ENCODE results near the gene PEX11A.
"Not testable (repeated sequence)": the region's sequence is repeated elsewhere in the genome, so short reads cannot be mapped to it uniquely, and the experiment has no call there.

PEX11A gene, protein sequence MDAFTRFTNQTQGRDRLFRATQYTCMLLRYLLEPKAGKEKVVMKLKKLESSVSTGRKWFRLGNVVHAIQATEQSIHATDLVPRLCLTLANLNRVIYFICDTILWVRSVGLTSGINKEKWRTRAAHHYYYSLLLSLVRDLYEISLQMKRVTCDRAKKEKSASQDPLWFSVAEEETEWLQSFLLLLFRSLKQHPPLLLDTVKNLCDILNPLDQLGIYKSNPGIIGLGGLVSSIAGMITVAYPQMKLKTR

DNA sequence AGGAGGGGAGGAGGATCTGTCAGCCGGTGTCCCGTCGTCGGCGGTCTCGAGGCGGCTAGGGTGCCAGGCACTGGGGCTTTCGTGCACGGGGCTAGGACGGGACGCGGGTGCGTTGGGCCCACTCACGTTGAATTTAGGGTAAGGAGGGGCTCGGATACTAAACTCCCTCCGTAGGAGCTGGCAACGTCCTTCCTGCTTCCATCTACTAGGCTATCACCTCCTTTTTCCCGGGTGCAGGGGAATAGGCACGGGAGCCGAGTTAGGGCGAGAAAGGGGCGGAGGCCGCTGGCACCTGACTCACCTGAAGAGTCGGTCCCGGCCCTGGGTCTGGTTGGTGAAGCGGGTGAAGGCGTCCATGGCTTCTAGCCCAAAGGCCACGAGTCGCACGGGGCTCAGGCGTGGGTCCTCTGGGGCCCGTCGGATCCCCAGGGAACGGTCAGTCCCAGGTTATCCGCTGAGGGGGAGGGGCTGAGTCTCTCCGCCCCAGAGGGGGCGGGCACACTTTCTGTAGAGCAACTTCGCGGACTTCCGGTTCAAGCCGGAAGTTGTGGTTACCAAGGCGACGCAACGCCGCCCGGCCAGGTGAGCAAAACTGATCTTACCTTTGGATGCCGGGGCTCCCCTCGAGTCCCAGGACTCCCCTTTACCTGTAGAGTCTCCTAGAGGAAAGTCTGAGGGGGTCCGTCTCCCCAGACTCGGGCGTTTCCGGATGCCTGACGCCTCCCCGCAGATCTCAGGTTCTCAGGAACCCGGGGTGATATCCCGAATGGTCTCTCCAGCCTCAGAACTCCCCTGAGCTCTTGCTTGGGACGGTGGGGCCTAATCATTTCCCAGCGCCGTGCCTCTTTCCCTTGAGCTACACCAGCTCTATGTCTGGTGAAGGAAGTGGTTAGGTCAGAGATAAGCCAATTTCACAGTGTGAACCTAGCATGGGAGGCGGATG is at the start of gene PEX11A, which contains the start of gene WDR93:
PEX11A (minus strand) TSS at position 479 of the 943 bp plus-strand sequence; CDS start at position 357, 122 bp downstream.
WDR93 (plus strand) TSS at position 536 of the 943 bp plus-strand sequence. CDS start 10,936 bp downstream, outside the sequence.
- peak; percentile 70 for DNase-seq

DNA sequence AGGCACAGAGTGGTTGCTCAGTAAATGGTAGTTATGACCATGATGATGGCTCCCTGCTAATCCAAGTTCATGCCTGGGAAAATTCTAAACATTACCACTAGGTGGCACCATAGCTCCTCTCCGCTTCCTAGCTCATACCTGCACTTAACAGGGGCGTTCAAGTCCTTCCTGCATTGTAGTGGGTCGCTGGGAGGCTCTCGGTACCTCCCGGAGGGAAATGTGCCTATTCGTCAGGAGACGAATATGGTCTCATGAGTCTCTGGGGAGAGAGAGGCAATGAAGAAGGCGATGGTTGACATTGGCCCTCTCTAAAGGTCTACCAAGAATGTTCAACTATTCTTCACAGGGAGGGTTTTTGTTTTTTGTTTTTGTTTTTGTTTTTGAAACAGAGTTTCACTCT is 49.6 kb upstream of the PEX11A start:
- DNase-seq: peak; percentile 68

DNA sequence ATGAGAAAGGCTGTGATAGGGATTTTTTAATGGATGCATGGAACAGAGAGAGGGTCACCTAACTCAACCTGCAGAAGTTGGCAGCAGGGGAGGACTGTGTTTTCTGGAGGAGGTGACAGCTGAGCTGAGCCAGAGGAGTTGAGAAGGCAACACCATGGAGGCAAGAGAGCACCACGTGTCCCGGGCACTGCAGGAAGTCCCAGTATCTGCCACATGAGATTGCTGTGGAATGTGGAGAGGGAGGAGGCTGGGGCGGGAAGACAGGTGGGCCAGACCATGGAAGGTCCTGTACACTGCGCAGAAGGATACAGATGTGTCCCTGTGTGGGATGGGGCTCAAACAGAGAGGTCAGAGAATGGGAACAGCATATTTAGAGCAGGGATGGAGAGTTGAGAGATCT is 45.2 kb upstream of the PEX11A start:
- DNase-seq: no peak

DNA sequence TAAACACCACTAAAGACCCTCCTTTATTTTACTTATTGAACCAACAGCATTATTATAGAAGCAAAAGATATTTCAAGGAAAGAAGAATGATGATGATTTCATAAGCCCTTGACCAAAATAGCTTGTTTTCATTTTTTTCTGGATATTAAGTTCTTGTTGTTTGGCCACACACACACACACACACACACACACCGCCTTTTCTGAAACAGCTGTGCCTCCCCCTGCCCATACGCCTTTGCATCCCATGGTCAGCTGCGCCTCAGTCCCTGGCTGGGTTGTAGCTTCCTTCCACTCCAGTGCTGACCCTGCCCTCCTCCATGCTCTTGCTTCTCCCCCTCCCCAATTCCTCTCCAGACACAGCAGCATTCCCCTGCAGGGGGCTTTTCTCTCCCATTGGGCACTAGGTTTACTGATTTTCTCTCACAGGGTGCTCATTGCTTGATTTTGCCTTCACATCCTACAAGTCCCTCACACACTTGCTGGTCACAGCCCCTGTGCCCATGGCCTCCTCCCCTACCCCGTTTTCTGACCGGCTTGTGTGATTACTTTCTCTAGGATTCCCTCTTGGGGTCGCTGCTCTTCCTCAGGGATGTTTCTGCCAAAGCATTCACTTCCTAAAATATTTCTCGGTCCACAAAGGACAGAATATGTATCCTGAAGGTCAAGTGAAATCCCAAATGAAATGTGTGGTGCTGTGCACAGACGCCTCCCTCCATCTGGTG is 42.1 kb upstream of the PEX11A start:
- DNase-seq: no peak

DNA sequence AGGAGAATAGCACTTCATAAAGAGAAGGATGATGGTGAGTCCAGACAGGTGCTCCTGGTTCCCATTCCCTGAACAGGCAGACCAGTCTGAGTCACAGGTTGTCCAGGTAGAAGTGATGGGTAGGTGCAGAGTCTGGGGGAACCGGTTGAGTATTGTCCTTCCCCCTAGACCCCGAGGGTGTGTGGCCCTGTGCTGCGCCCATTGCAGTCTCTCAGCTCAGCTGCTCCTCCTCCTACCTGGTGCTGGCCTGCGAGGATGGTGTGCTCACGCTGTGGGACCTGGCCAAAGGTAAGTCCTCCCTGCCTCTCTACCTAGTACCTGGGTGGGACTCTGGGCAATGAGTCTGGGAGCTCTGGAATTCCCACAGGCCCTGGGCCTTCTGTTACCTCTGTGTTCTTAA is 40.7 kb upstream of the PEX11A start:
- DNase-seq: no peak

DNA sequence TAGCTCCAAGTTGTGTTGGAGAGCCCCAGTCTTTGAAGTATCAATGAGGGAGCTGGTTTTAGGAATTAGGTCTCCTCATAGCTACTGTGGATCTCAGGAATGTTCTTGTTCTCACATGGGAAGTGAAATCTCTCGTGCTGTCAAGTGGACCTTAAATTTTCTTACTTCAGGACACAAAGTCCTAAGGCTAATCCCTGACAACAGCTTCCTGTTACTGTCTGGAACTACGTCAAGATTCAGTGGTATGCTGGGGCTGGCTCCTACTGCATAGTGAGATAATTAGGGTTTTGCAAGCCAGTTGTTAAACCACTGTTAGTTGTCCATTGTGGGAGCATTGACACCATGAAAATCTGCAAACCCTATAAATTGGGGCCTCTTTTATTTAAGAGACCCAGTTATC is 37.7 kb upstream of the PEX11A start:
- DNase-seq: no peak

DNA sequence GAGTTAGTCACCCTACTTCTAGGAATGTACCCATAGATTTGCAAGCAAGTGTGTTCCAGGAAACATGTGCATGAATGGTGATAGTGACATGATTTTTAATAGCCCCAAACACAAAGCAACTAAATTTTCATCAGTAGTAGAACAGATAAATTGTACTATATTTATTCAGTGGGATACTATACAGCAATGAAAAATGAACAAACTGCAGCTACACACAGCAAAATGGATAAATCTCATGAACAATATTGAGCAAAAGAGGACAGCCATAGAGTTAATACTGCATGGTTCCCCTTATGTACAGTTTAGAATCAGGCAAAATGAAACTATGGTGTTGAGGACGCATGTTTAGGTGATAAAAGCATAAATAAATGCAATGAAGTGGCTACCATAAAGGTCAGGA is 34.5 kb upstream of the PEX11A start:
- no peak for DNase-seq

DNA sequence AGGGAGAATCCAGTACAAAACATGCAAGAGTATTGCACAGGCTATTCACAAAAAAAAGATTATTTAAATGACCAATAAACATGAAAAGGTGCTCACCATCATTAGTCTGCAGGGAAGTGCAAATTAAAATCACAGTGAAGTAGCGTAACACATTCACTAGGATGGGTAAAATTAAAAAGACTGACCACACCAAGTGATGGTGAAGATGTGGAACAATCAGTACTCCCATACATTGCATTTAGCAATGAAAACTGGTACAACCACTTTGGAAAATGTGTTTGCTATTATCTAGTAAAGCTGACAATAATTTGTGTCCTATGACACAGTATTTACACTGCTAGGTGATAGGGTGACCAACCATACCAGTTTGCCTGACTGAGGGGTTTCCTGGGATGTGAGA is 34.1 kb upstream of the PEX11A start:
- no peak for DNase-seq

DNA sequence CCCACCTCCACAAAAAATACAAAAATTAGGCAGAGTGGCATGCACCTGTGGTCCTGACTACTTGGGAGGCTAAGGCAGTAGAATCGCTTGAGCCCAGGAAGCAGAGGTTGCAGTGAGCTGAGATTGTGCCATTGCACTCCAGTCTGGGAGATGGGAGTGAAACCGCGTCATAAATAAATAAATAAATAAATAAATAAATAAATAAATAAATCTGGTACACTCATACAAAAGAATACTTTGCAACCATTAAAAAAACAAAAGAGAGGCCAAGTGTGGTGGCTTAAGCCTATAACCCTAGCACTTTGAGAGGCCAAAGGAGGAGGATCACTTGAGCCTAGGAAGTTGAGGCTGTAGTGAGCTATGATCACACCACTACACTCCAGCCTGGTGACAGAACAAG is 32.5 kb upstream of the PEX11A start:
- DNase-seq: no peak

DNA sequence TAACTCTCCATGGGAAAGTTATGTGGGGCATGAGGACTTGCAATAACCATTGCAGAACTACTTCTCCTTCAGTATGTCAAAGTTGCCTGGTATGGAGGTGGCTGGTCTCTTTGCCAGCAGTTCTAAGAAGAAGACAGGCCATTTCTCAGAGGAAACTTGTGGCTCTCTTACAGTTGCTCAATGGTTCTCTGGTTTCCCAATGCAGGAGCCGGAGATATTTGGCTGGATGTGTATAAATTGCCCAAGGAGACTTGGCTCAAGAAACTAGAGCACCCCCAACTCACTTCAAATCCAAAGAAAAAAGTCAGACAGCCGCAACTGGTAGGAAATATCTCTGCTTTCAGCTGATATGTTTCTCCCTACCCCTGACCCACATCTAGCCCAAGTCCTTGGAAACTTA is 24.2 kb upstream of the PEX11A start:
- DNase-seq: no peak

DNA sequence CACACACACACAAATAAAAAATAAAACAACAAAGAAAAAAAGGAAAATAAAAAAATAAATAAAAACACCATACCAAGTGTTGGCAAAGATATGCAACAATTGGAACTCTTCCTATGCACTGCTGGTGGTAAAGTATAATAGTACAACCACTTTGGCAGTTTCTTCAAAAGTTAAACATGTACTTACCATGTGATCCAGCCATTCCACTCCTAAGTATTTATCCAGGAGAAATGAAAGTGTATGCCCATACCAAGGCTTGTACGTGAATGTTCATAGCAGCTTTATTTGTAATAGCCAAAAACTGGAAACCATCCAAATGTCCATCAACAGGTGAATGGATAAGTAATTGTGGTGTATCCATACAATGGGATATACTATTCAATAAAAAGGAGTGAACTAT is 17.0 kb upstream of the PEX11A start:
- DNase-seq: no peak

DNA sequence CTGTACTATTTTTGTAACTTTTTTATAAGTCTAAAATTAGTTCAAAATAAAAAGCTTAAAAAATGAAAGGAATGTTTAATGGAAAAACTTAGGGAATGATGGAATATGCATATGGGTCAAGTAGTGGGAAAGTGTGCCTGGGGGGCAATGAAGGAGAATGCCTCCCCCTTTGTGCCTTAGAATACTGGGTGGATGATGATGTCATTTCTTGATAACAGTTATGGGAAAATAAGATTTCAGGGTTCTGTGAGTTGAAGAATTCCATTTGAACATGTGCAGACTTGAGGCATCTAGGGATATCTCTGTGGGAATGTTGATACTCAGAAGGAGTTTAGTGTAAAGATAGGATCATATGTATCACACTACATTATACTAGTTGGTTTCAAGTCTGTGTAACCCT is 13.9 kb upstream of the PEX11A start:
- no peak for DNase-seq

DNA sequence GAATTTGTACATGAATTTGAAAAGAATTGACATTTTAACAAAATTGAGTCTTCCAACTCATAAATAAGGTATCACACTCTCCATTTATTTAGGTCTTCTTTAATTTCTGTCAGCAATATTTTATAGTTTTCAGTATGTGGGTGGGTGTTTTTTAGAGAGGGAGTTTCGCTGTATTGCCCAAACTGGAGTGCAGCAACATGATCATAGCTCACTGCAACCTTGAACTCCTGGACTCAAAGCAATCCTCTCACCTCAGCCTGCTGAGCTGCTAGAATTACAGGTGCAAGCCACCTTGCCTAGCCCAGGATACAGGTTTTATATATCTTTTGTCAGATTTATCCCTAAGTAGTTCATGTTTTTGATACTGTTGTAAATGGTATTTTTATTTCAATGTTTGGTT is 4.6 kb upstream of the PEX11A start:
- DNase-seq: no peak

DNA sequence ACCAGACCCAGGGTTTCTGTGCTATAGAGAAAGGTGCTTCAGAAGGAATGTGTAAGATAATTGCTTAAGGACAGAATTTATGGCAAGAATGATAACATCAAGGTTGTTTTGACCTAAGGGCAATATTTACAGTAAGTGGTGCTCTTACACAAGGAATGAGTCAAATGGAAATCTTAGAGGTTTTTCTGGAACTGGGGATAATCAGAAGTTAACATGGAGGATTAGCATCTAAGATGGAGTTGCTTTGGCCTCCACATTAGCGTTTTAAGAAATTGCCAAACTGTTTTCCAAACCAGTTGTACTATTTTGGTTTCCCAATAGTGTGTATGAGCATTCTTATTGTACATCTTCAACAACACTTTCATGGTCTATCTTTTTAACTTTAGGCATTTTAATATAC is 3.1 kb upstream of the PEX11A start:
- no peak for DNase-seq

DNA sequence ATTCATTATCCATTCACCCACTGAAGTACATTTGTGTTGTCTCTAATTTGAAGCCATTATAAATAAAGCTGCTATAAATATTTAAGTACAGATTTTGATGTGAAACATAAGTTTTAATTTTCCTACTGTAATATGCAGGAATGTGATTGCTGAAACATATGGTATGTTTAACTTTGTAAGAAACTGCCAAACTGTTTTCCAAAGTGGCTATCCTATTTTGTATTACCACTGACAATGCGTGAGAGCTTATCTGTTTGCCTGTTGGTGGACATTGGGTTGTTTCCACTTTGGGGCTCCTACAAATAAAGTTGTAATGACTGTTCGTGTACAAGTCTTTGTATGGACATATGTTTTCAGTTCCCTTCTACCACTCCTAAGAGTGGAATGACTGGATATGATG is 2.5 kb upstream of the PEX11A start:
- no peak for DNase-seq

DNA sequence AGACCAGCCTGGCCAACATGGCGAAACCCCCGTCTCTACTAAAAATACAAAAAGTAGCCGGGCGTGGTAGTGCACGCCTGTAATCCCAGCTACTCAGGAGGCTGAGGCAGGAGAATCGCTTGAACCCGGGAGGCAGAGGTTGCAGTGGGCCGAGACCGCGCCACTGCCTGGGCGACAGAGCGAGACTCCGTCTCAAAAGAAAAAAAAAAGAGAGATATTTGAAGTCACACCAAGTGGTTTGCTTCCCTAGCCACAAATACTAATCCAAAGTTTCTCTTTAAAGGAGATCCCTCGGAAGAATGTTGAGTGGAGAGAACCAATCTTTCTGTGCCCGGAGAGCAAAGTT is 651 bp downstream of the PEX11A start:
- not testable (repeated sequence) for DNase-seq

DNA sequence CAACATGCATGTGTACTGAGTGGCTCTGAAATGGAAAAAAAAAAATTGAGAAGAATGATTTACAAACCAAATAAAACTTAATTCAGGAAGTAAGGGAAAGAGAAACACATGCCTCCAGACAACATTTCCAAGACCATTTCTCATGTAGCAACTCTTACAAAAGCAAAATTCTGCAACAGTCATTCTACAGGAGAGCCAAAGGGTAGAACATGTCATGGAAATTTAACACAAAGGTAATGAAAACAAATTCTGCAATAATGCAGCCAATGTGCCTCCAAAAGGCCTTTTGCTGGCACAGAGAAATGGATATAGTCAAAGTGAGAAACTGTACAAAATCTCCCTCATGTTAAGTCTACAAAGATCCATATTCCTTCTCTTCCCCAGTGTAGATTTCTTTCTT is 4.0 kb downstream of the PEX11A start:
- DNase-seq: no peak

DNA sequence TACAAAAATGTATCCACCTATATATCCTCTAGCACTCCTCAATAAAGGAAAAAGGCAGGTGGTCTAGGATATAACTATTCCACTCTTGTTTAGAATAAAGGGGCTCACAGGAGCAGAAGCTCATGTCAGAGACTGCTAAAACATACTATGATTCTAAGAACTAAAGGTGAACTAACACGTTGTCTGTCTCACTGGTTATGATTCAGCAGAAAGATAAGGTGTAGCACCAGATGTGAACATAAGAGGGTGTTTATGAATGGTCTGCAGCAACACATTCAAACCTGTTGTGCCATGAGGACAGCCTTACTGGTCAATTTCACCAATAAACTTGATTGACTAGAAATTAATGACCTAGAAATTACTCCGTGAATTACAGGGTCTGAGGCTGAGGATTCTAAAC is 4.6 kb downstream of the PEX11A start:
- no peak for DNase-seq

DNA sequence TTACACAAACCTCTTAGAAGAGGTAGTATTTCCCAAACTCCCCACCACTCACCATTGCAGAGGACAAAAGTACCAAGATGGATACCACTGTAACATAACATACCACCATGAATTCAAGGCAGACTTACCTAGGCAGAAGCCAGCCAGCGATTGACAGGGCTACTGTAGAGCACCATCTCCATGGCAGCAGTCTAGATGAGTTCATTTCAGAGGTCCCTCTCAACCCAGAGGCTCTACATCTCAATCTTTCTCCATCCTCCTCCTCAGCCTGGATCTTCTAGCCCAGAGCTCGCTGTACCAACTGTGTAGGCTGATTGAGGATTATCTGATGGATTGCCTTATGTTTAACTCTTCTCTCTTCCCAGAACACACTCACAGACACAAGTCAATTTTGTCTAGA is 9.4 kb downstream of the PEX11A start:
- no peak for DNase-seq

DNA sequence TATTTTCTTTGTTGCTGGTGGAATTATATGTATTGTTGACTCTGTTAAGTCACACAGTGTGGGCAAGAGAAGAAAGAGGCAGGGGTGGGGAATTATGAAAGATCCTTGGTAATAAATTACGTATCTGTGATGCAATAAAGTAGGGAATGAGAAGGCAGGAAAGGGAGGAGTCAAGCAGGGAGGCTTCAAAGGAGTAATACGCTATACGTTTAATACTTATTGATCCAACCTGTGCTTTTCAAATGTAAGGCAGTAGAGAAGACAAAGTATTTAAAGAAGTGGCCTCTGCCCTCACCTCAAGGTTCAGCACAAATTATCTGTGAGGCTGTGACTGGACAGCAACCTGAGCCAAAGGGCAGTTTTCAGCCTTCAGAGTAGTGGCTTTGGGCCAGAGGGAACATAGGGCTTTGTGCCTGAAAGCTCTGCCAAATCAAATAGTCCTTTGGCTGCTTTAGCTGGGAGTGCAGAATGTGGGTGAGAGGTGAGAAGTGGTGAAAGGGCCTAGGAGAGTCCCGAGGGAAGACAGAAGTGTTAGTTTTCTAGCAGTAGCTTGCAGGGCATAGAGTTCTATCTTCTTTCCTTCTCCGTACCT is 10.2 kb downstream of the PEX11A start:
- DNase-seq: no peak

DNA sequence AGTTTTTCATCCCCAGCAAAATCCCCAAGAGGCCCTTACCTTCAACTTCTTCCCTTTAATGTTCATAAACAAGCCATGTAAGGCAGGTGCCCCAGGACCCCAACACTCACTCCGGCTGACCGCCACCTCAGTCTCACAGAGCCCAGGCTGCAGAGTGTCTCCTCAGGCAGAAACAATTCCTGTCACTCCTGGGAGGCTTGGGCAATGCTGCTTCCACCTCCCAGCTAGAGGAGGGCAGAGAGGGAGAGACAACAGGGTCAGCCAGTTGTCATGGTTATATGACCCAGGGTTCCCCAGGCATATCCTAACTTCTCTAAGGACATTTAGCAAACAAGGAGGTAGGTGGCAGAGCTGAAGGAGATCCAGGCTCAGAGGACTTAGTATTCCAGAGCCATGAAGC is 11.3 kb downstream of the PEX11A start, which contains the start of gene PLIN1:
PLIN1 (minus strand) TSS at position 156 of the 400 bp plus-strand sequence. CDS start 1,878 bp downstream, outside the sequence.
- DNase-seq: no peak

DNA sequence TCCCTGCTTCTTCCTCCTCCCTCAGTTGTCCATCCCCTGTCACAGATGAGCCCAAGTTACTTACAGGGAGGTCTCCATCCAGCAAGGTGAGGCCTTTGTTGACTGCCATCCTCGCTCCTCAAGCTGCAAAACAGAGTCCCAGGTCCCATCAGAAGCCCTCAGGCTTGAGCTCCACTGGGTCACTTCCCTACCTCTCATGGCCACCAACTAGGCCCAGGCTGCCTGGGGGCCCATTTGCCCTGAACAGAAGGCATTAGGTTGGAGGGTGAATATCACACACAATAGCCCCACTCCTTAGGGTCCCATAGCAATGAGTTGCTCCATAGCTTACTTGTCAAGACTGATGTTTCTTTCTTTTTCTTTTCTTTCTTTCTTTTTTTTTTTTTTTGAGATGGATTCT is 13.2 kb downstream of the PEX11A start:
- no peak for DNase-seq

DNA sequence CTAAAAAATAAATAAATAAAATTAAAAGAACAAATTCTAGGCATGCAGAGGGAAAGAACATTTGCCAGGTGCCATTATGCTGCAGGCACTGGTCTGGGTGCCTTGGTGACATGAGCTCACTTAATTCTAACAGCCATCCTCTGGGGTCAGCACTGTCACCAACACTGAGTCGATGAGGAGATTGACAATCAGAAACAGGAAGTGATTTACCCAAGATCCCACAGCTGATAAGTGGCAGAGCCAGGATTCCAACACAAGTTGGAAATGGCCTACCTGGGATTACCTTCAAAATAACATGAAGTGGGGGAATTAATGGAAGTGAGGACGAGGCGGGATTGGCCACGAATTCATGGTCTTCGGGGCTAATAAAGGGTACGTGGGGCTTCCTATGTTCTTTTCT is 14.9 kb downstream of the PEX11A start:
- DNase-seq: no peak

All from CD4-positive, alpha-beta T cell treated with Interleukin-4 for 4 hours (primary cell).